Astrocyte of the spinal cord (primary cell): ENCODE measurements around the gene DNAJC6.
"Not testable (repeated sequence)": the region's sequence is repeated elsewhere in the genome, so short reads cannot be mapped to it uniquely, and the experiment has no call there.

Experiments used
- DNase-seq: peaks from one replicate; pipeline ENCODE4 v3.0.0; 2011; ENCODE audit warnings: low read depth, low spot score
- H3K4me3 ChIP-seq: 2 replicates; pipeline ENCODE4 v1.5.1; 2011; ENCODE audit warnings: low read depth, mild to moderate bottlenecking, low read length, moderate library complexity
- CTCF ChIP-seq: IDR thresholded peaks from 2 replicates; pipeline ENCODE4 v1.5.1; 2012; ENCODE audit warnings: low read depth, mild to moderate bottlenecking, low read length, inconsistent platforms
- in situ Hi-C: cut with HindIII; loops from 2 replicates; pipeline ENCODE4 v1.10.0; 2017; ENCODE audit warnings: low sequenced_read_pairs

Gene DNAJC6

GRCh38 chr1:65277605-65278347, 31.6 kb upstream of the DNAJC6 start:
- no peak overlapping the region for H3K4me3 ChIP-seq
- in situ Hi-C loops: no loop called here
- no peak for DNase-seq
- TF ChIP-seq CTCF: no peak

DNA sequence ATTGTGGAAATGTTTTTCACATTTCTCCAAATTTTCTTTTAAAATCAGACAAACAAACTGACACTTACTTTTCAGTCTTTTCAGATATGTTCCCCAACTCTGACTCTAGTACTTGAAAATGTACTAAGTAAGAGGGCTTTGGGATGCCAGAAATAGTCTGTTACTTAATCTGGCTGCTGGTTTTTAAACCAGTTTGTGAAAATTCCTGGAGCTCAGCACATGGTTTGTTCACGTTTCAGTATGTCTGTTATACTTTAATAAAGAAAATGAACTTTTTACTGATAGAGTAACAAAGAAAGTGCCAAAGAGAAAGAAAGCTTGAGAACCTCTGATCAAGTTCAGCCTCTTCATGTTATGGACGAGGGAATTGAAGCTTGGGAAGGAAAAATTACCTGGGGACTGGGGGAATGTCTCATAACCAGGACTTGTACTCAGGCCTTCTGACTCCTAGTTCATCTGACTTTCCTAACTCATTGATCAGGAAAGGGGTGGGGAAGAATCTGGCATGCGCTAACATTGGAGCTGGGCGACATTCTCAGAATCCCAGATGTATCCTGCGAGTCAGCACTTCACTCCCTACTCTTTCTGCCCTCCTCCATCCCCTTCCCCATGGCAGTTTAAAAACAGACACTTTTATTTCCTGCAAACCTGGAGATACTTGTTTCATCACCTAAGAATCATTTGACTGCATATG, 30.8 kb upstream of the DNAJC6 start:
- in situ Hi-C loops: no loop called here

DNA sequence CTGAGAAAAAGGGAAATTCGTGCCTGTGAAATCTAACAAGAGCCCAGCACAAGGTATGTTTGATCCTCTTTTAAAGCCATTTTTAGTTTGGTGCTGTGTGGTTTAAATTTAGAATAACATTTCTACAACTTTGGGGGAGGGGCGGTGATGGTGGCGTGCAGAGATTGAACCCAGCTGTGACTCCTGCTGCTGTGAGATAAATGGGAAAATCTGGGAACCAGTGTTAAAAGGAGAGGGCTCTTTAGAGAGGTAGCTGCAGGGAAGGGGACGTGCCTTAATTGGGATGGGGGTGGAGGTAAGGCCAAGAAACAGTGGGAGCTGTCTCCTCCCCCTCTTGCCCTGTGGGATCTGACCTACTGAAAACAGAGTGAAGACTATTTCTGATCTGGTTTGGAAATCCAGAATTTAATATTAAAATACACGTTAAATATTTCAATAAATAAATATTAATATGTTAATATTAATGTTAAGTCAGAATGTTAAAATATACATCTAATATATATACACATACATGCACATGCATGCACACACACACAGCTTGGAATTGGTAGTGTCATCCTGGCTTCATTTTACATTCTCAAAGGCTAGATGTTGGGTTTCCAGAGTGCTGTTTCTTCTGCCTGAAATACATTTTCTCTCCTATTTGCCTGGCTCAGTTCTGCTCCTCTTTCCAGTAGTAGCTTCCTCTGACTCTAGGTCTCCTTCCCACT, 30.1 kb upstream of the DNAJC6 start:
- no peak overlapping the region for H3K4me3 ChIP-seq
- no peak for TF ChIP-seq CTCF
- in situ Hi-C loops: no loop called here
- no peak for DNase-seq

More for the DNA sequence above, 30.8 kb upstream of the DNAJC6 start:
- TF ChIP-seq CTCF: no peak
- no peak overlapping the region for H3K4me3 ChIP-seq
- DNase-seq: no peak

DNA sequence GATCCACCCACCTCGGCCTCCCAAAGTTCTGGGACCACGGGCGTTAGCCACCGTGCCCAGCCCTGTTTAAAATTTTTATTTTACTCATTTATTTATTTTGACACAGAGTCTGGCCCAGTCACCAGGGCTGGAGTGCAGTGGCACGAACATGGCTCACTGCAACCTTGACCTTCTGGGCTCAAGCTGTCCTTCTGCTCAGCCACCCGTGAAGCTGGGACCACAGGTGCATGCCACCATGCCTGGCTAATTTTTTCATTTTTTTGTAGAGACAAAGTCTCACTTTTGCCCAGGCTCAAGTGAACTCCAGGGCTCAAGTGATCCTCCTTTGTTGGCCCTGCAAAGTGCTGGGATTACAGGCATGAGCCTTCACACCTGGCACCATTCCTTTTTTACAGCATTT, 27.5 kb upstream of the DNAJC6 start:
- no peak for TF ChIP-seq CTCF
- DNase-seq: no peak
- no peak overlapping the region for H3K4me3 ChIP-seq
- in situ Hi-C loops: no loop called here

- DNase-seq: no peak
- no peak for TF ChIP-seq CTCF
- in situ Hi-C loops: no loop called here
- no peak overlapping the region for H3K4me3 ChIP-seq
These were observed 25.1 kb upstream of the DNAJC6 start for GRCh38 chr1:65284229-65284628.

- DNase-seq: no peak
- no peak overlapping the region for H3K4me3 ChIP-seq
- no peak for TF ChIP-seq CTCF
- in situ Hi-C loops: no loop called here
These were observed 19.9 kb upstream of the DNAJC6 start for GRCh38 chr1:65289449-65289848.

- DNase-seq, in situ Hi-C loops: not testable (repeated sequence)
These were observed 17.5 kb upstream of the DNAJC6 start for GRCh38 chr1:65291818-65292217.

More at GRCh38 chr1:65291818-65292217, 17.5 kb upstream of the DNAJC6 start:
- not testable (repeated sequence) for H3K4me3 ChIP-seq
